A673 (cell line): ENCODE data around the gene WNT5A.

ENCODE experiments used
- EZH2 ChIP-seq: fragments of 200-600 bp; sonication (generic); IDR thresholded peaks from 2 replicates; pipeline ENCODE4 v1.6.1; 2017; ENCODE audit warnings: borderline replicate concordance, low read depth, mild to moderate bottlenecking, mixed read lengths, antibody characterized with exemption, low read length; ENCODE audit not compliant: poor library complexity, severe bottlenecking
- TF ChIP-seq, protein P1 (sequence below): fragments of 300-800, 200-600 bp; sonication (generic); conservative IDR thresholded peaks from 2 replicates; pipeline ENCODE4 v1.5.1; 2017; ENCODE audit warnings: low read depth, mild to moderate bottlenecking, antibody characterized with exemption, low read length, moderate library complexity, mixed read lengths

DNA sequence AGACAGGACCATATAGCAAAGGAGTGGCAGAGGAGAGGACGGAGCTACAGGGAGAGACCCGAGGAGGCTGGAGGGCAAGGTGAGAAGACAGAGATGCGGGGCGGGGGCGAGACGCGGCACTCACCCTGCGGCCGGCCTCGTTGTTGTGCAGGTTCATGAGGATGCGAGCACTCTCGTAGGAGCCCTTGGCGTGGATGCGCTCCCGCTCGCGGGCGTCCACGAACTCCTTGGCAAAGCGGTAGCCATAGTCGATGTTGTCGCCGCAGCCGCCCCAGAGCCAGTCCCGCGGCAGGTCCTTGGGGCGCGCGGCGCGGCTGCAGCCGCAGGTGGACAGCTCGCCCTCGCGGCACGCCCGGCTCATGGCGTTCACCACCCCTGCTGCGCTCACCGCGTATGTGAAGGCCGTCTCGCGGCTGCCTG is 12.9 kb downstream of the WNT5A start:
- TF ChIP-seq, protein P1, sequence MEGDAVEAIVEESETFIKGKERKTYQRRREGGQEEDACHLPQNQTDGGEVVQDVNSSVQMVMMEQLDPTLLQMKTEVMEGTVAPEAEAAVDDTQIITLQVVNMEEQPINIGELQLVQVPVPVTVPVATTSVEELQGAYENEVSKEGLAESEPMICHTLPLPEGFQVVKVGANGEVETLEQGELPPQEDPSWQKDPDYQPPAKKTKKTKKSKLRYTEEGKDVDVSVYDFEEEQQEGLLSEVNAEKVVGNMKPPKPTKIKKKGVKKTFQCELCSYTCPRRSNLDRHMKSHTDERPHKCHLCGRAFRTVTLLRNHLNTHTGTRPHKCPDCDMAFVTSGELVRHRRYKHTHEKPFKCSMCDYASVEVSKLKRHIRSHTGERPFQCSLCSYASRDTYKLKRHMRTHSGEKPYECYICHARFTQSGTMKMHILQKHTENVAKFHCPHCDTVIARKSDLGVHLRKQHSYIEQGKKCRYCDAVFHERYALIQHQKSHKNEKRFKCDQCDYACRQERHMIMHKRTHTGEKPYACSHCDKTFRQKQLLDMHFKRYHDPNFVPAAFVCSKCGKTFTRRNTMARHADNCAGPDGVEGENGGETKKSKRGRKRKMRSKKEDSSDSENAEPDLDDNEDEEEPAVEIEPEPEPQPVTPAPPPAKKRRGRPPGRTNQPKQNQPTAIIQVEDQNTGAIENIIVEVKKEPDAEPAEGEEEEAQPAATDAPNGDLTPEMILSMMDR = no peak
- no peak for TF ChIP-seq EZH2
